Activated B cell treated with CpG ODN at 0.5 μM for 24 hours (primary cell): ENCODE measurements around the gene ZNF688. TPM values are rescaled to one million over a fixed set of nuclear protein-coding genes. Genes with fewer than 3 reads are reported as not detected.
A peak's percentile ranks its signal among the peaks of the same experiment; 100 is the strongest.
"Not testable (repeated sequence)": the region's sequence is repeated elsewhere in the genome, so short reads cannot be mapped to it uniquely, and the experiment has no call there.

Experiments
- ATAC-seq: fragments of 200-7000 bp; cut with Tn5 transposase; one replicate; pipeline ENCODE4 v1.10.0; 2021; ENCODE audit warnings: low read depth, mild to moderate bottlenecking, moderate library complexity
- CTCF ChIA-PET: fragments of 350-600 bp; sonication (Branson Sonifier 250); formaldehyde crosslinking; loops from one replicate; lab custom pipeline; 2021; ENCODE audit warnings: antibody characterized with exemption; lab: Charles Lee
- POLR2A ChIA-PET: fragments of 350-600 bp; sonication (Branson Sonifier 250); formaldehyde crosslinking; loops from one replicate; lab custom pipeline; 2021; ENCODE audit warnings: antibody characterized with exemption; lab: Charles Lee
- DNase-seq: peaks from one replicate; pipeline ENCODE4 v3.0.0; 2022
- H3K27ac Mint-ChIP-seq: one replicate; pipeline ENCODE4 v1.8.0; 2020; ENCODE audit warnings: mixed read lengths
- H3K27me3 Mint-ChIP-seq: one replicate; pipeline ENCODE4 v1.8.0; 2021; ENCODE audit warnings: mixed read lengths
- H3K36me3 Mint-ChIP-seq: one replicate; pipeline ENCODE4 v1.8.0; 2021; ENCODE audit warnings: low read depth, mixed read lengths
- H3K4me1 Mint-ChIP-seq: one replicate; pipeline ENCODE4 v1.8.0; 2021; ENCODE audit warnings: mixed read lengths
- H3K4me3 Mint-ChIP-seq: one replicate; pipeline ENCODE4 v1.8.0; 2020; ENCODE audit warnings: mild to moderate bottlenecking, mixed read lengths
- H3K9me3 Mint-ChIP-seq: one replicate; pipeline ENCODE4 v1.8.0; 2020; ENCODE audit warnings: mixed read lengths
- CTCF ChIP-seq: fragments of 200-600 bp; IDR thresholded peaks from one replicate; pipeline ENCODE4 v1.8.0; 2022; ENCODE audit warnings: antibody characterized with exemption, mild to moderate bottlenecking
- intact Hi-C: fragments of 100-400 bp; cut with micrococcal nuclease; formaldehyde crosslinking; loops from one replicate; pipeline ENCODE4 v1.15.1; 2024
- total RNA-seq: library from RNA; stranded (reverse); gene quantifications from 2 replicates; pipeline ENCODE4 v1.2.3, GENCODE V29; 2022

The ZNF688 gene
- total RNA-seq, 1 donor from 2014 or later: 14.7 TPM

- Mint-ChIP-seq H3K27me3 (no peaks in the 10 kb centered on the region), H3K4me3 (peak overlapping the region; percentile 32), H3K27ac (no peak overlapping the region), H3K36me3 (peaks cover 33% of the 10 kb centered on the region), H3K4me1 (peaks cover 21% of the 10 kb centered on the region), H3K9me3 (no peaks in the 10 kb centered on the region)
- ATAC-seq (no peak), DNase-seq (no peak)
- POLR2A ChIA-PET: interaction anchor here (0.6 to 5.6 kb wide), 10 partner anchors 10 to 142 kb away, joined by 3 to 32 read pairs (median 4); partner anchors contain the start of genes DCTPP1, ZNF747, ZNF764 and ZNF785
- CTCF ChIA-PET: no interaction called here
- intact Hi-C loops: loop anchor here (5.0 kb wide), 3 partner anchors 188 to 433 kb away; partner anchors contain the start of genes FBXL19 and TBX6
- TF ChIP-seq CTCF: no peak
These were observed 46.6 kb downstream of the ZNF688 start for GRCh38 chr16:30524575-30525568.

GRCh38 chr16:30523768-30524574, 47.5 kb downstream of the ZNF688 start:
- DNase-seq (no peak), ATAC-seq (no peak)
- ChIA-PET POLR2A (interaction anchor here (0.6 to 5.6 kb wide), 6 partner anchors 11 to 110 kb away, joined by 3 to 32 read pairs (median 4); partner anchors contain the start of genes DCTPP1, ZNF747 and ZNF764), CTCF (no interaction called here)
- Mint-ChIP-seq H3K4me3 (no peak overlapping the region), H3K36me3 (peaks cover 42% of the 10 kb centered on the region), H3K27ac (no peak overlapping the region), H3K4me1 (peaks cover 20% of the 10 kb centered on the region), H3K27me3 (no peaks in the 10 kb centered on the region), H3K9me3 (no peaks in the 10 kb centered on the region)
- no peak for TF ChIP-seq CTCF
- intact Hi-C loops: no loop called here

GRCh38 chr16:30522702-30523463, 48.6 kb downstream of the ZNF688 start:
- H3K27ac Mint-ChIP-seq, H3K27me3 Mint-ChIP-seq, DNase-seq, intact Hi-C loops, H3K9me3 Mint-ChIP-seq, ATAC-seq, H3K4me3 Mint-ChIP-seq, CTCF ChIA-PET: not testable (repeated sequence)
- POLR2A ChIA-PET: interaction anchor here (0.6 to 1.3 kb wide), 7 partner anchors 9 to 111 kb away, joined by 3 to 5 read pairs (median 3); no protein-coding TSS in a partner anchor
- peaks cover 11% of the 10 kb centered on the region for H3K4me1 Mint-ChIP-seq
- H3K36me3 Mint-ChIP-seq: peaks cover 52% of the 10 kb centered on the region

GRCh38 chr16:30521873-30522641, 49.5 kb downstream of the ZNF688 start:
- Mint-ChIP-seq H3K4me1 (peaks cover 5% of the 10 kb centered on the region), H3K27ac (no peak overlapping the region), H3K9me3 (no peaks in the 10 kb centered on the region), H3K27me3 (no peaks in the 10 kb centered on the region), H3K36me3 (peaks cover 60% of the 10 kb centered on the region), H3K4me3 (no peak overlapping the region)
- ChIA-PET POLR2A (interaction anchor here (0.5 to 1.3 kb wide), 7 partner anchors 8 to 169 kb away, joined by 3 to 8 read pairs (median 3); no protein-coding TSS in a partner anchor), CTCF (no interaction called here)
- intact Hi-C loops: no loop called here
- TF ChIP-seq CTCF: no peak
- ATAC-seq: no peak
- no peak for DNase-seq
